NB4 (cell line): ENCODE data around the gene TNKS1BP1.

Source experiments
- TF ChIP-seq, protein P1 (sequence below): IDR thresholded peaks from one replicate; pipeline ENCODE4 v1.5.1; 2012; ENCODE audit warnings: low read depth, low read length
- TF ChIP-seq, protein P2 (sequence below): IDR thresholded peaks from 2 replicates; pipeline ENCODE4 v1.6.1; 2011; ENCODE audit warnings: low read depth, low read length

DNA sequence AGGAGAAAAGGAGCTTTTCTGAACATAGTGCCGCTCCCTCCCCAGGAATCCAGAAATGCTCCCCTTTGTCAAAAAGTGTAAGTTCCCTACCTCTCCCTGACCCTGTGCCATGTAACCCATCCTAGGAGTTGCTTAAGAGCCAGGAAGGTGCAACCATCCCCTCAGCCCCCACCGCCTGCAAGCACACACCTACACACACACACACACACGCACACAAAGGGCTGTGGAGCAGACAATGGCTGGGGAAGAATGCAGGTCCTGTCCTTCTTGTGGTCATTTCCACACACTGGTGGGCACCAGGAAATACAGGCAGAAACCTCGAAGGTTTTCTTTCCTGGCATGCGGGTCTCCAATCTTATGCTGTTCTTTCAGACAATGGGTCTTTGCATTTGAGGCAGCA, 14.6 kb upstream of the TNKS1BP1 start:
- TF ChIP-seq, protein P1, sequence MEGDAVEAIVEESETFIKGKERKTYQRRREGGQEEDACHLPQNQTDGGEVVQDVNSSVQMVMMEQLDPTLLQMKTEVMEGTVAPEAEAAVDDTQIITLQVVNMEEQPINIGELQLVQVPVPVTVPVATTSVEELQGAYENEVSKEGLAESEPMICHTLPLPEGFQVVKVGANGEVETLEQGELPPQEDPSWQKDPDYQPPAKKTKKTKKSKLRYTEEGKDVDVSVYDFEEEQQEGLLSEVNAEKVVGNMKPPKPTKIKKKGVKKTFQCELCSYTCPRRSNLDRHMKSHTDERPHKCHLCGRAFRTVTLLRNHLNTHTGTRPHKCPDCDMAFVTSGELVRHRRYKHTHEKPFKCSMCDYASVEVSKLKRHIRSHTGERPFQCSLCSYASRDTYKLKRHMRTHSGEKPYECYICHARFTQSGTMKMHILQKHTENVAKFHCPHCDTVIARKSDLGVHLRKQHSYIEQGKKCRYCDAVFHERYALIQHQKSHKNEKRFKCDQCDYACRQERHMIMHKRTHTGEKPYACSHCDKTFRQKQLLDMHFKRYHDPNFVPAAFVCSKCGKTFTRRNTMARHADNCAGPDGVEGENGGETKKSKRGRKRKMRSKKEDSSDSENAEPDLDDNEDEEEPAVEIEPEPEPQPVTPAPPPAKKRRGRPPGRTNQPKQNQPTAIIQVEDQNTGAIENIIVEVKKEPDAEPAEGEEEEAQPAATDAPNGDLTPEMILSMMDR, result no peak
- TF ChIP-seq, protein P2, sequence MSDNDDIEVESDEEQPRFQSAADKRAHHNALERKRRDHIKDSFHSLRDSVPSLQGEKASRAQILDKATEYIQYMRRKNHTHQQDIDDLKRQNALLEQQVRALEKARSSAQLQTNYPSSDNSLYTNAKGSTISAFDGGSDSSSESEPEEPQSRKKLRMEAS, result no peak
